Cardiac fibroblast (primary cell): ENCODE results near the gene GLIS1.

Experiments used
- DNase-seq, 2 donors: peaks; one replicate each; pipeline versions ENCODE4 v3.0.0 to v3.0.0-alpha.2; 2010; ENCODE audit warnings: low read depth in 2 of 2
- H3K4me3 ChIP-seq, 2 donors: replicated peaks in 1 of 2; 1 replicate in 1 of 2; 2 replicates in 1 of 2; pipeline ENCODE4 v1.5.1; 2011; ENCODE audit warnings: low read depth in 2 of 2, low read length in 2 of 2, mild to moderate bottlenecking in 2 of 2, moderate library complexity in 1 of 2
- TF ChIP-seq, protein P1 (sequence below): IDR thresholded peaks from one replicate; pipeline ENCODE4 v1.5.1; 2011; ENCODE audit warnings: low read depth, mild to moderate bottlenecking, low read length, inconsistent platforms

GLIS1 gene

DNA sequence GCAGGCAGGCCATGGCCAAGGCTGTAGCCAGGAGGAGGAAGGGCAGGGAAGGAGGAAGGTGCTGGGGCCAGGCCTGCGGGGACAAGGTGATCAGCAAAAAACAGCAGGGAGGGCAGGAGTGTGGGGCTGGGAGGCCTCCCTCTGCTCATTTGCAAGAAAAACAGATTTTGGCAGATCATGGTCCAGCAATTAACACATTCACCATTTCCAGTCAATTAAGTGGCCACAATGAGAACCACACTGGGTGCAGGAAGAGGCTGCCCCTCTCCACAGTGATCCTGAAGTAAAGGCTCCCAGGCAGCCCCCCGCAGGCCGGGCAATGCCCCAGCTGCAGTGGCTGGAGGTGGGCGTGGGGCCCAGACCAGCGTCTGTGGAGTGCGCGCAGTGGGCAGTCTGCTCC lies 225.1 kb downstream of the GLIS1 start:
- no peak overlapping the region for H3K4me3 ChIP-seq
- no peak for DNase-seq
- TF ChIP-seq, protein P1, sequence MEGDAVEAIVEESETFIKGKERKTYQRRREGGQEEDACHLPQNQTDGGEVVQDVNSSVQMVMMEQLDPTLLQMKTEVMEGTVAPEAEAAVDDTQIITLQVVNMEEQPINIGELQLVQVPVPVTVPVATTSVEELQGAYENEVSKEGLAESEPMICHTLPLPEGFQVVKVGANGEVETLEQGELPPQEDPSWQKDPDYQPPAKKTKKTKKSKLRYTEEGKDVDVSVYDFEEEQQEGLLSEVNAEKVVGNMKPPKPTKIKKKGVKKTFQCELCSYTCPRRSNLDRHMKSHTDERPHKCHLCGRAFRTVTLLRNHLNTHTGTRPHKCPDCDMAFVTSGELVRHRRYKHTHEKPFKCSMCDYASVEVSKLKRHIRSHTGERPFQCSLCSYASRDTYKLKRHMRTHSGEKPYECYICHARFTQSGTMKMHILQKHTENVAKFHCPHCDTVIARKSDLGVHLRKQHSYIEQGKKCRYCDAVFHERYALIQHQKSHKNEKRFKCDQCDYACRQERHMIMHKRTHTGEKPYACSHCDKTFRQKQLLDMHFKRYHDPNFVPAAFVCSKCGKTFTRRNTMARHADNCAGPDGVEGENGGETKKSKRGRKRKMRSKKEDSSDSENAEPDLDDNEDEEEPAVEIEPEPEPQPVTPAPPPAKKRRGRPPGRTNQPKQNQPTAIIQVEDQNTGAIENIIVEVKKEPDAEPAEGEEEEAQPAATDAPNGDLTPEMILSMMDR, result no peak

DNA sequence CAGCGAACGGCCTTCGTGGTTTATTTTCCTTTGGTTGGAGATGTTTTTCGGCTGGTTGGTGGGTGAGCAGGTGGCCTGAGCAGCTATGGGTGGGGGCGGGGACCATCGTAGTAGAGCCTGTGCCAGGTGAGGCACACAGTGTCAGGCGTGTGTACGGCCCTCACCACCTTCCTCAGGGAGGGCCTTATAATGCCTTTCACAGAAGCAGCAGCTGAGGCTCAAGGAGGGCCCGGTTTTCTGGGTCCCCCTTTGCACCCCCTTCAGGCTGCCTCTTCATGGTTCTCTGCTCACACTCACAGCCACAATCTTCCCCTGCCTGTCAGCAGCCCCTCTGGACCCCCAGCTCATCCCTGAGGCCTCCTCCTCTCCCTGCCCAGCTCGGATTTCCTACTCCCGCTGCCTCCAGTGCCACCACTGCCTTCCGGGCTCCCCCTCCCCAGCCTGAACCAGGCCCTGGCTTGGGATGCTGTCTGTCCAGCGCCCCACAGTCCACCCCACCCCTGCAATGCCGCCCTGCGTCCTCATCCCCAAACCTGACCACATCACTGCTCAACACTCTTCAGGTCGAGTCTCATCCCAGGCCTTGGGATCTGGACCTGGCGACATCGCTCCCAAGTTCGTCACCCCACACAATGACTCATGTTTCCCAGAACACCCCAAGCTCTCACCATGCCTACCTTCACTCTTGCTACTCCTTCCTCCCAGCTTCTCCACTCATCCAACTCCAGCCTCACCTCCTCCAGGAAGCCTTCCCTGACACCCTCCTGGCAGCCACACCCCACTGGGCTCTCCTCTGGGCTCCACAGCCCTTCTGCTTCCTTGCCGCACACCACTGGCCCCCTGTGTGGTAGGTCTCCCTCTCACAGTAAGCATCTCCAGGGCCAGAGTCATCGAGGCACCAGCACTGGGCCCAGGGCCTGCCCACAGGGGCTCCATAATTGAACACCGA lies 225.9 kb downstream of the GLIS1 start:
- H3K4me3 ChIP-seq, result no peak overlapping the region
- TF ChIP-seq, protein P1, result no peak
- DNase-seq, result peak in 1 of 2 donors; percentile 10

DNA sequence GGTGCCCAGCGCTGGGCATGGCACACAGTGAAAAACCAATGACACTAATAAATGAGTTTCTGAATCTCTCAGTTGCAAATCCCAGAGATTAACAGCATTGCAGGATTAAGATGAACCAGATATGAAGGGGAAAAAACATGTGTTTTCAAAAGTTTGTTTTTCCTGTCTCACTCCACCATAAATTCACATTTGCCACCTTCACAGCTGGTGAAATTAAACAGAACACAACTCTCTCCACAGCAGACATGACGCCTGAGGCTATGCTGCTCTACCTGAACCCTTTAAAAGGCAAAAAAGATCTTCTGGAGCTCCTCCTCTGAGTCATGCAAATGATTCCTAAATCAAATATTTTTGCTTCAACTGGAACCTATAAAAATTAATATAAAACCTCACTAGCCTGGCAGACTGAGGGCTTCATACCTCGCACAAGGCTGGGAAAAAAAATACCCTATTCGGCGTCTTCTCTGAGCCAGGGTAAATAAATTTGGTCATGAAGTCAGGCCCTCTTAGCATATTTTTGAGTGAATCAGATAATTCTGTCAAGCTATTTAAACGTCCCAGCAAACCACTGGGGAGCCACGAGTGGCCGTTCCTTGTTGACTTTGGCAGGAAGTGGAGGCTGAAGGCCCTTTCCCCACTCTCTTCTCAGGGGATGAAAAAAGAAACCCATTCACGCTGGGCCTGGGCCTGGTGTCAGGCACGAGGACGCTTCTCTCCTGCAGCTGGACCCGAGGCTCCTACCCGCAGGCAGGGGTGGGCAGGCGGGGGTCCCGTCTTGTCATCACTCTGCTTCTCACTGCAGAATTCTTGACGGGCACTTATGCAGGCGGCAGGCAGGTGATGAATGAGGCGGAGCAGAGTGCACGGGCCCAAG lies 226.8 kb downstream of the GLIS1 start:
- DNase-seq, result peak; percentile 36 to 80
- H3K4me3 ChIP-seq, result no peak overlapping the region
- TF ChIP-seq, protein P1, result no peak

DNA sequence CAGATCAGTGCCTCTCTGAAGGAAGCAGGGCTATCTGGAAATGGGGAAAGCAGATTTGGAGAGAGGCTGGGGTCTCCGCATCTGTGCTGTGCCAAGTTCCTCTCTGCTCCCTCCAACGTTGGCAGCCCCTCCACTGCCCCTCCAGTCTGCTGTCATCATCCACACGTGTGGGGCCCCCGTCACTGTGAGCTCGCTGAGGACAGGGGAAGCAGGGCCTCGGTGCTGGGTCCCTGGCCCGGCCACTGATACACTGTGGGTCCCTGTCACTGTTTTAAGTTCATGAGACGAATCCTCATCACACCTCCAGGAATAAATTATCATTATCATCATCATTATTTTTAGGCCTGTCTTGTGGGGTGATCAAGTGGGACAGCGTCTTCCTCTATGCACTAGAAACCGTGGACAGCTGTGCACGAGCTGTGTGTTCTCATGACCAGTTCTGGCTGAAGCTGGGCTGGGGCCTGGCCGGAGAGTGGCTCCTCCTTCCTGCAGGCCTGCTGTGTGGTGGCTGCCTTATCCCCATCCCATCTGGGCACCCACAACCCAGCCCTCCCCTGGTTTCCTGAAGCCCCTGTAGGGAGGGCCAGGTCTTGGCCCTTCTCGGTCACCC lies 227.5 kb downstream of the GLIS1 start:
- TF ChIP-seq, protein P1, result no peak
- DNase-seq, result no peak
- H3K4me3 ChIP-seq, result no peak overlapping the region

DNA sequence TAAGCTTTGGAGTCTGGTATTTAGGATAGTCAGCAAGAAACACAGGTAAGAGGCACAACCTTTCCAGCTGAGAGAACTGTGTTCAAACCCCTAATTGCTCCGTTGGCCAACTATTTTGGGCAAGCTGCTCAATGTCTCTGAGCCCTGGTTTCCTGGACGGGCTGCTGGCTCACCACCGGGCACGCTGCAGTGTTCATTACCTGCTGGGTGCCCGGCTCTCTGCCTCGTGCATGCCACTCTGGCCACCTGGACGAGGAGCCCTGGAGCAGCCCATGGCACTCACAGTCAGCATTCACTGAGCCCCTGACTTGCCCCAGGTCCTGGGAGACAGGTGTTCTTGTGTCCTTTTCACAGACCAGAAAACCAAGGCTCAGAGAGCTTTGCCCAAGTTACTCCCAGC lies 228.7 kb downstream of the GLIS1 start:
- TF ChIP-seq, protein P1, result no peak
- no peak for DNase-seq
- no peak overlapping the region for H3K4me3 ChIP-seq

DNA sequence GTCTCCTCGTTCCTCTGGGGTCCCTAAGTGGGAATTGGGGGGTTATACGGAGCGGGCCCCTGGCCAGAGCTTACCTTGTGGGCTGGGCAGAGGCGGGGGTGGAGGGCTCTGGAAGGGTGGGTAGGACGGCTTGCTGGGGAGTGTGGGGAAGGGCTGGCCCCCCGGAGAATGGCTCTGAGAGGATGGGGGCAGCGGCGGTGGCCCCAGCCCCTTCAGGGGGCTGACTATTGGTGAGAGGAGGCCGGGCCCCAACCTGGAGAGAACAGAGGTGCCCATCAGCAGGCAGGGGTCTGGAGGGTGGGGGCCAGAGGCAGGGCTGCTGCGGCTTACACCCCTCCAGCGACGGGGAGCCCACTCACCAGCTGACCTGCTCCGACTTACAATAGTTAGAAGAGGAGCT lies 229.2 kb downstream of the GLIS1 start:
- DNase-seq, result no peak
- TF ChIP-seq, protein P1, result no peak
- H3K4me3 ChIP-seq, result no peak overlapping the region
